ENCODE results near the gene SUSD6. TPM values are rescaled to one million over a fixed set of nuclear protein-coding genes. Genes with fewer than 3 reads are reported as not detected.

The SUSD6 gene
- total RNA-seq, 3 donors from 2014 or later (not counting 1 experiment from before 2014, with no cell fraction given), result 119 to 144 (median 140) TPM

DNA sequence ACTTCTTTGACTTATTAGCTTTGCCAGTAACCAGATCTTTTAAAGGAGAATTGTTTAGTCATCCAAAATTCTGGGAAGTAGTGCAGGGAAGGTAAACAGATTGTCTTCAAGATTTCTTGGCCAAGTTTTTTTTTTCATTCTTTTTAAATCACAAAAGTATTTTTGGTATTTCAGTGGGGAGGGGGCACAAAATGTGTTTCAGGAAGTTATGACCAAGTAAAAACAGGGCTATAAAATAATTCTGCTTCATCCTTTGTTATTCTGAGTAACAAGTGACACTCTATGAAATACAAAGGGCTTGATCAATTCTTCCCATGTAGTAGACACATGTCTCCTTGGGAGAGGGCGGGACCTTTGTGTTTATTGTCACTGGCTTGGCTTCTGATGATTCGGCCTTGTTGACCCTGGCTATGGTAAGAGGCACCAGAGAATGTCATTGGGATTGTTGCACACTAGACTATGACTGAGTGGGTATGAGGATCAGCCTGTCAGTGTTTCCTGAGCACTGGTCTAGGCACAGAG, 55.4 kb downstream of the SUSD6 start:
- H3K27ac Mint-ChIP-seq, result peak overlapping the region; percentile 59 to 87

DNA sequence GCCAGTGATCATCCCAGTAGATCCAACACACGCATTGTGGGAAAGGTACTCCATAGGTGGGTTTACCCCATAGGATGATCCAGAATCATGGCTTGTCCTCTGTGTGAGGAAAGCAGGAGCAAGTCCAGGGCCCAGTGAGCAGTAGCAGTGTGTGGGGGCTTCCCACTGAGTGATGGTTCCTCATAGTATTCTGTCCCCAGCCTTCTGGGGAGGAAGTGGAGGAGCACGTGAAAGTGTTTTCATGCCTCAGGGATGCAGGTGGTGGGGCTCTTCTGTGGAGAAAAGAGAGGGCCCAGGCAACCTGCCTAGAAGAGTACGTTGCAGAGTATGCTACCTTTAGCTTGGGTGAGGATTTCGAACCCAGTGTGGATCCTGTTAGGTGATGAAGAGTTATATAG, 56.5 kb downstream of the SUSD6 start:
- no peak overlapping the region for H3K4me3 ChIP-seq (ENCODE audit: low read length)
- H3K27me3 ChIP-seq (ENCODE audit: control insufficient read depth, insufficient read depth, low read length), result no peaks in the 10 kb centered on the region
- TF ChIP-seq, protein P1, sequence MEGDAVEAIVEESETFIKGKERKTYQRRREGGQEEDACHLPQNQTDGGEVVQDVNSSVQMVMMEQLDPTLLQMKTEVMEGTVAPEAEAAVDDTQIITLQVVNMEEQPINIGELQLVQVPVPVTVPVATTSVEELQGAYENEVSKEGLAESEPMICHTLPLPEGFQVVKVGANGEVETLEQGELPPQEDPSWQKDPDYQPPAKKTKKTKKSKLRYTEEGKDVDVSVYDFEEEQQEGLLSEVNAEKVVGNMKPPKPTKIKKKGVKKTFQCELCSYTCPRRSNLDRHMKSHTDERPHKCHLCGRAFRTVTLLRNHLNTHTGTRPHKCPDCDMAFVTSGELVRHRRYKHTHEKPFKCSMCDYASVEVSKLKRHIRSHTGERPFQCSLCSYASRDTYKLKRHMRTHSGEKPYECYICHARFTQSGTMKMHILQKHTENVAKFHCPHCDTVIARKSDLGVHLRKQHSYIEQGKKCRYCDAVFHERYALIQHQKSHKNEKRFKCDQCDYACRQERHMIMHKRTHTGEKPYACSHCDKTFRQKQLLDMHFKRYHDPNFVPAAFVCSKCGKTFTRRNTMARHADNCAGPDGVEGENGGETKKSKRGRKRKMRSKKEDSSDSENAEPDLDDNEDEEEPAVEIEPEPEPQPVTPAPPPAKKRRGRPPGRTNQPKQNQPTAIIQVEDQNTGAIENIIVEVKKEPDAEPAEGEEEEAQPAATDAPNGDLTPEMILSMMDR (IDR thresholded peaks at IDR 0.05), result no peak
- no peaks in the 10 kb centered on the region for H3K9me3 ChIP-seq (ENCODE audit: control insufficient read depth, insufficient read depth, low read length)
- H3K27me3 Mint-ChIP-seq (ENCODE audit: low read depth in 2 of 2), result no peaks in the 10 kb centered on the region
- ATAC-seq (peak in 1 of 3 donors; percentile 44), DNase-seq (no peak)
- H3K4me1 Mint-ChIP-seq, result peaks cover 93% of the 10 kb centered on the region in 2 donors
- no peak overlapping the region for H3K27ac ChIP-seq (ENCODE audit: low read length)
- WGBS (ENCODE audit: insufficient coverage), result 54% methylated on average over 4 of the region's 4 CpGs
- peaks cover 5% of the 10 kb centered on the region for H3K36me3 ChIP-seq (ENCODE audit: control insufficient read depth, insufficient read depth, low read length)
- no peaks in the 10 kb centered on the region for H3K36me3 Mint-ChIP-seq
- intact Hi-C loops (cut with micrococcal nuclease), result loop anchor here (5.0 kb wide), 1 partner anchor 41 kb away; no protein-coding TSS in a partner anchor
- H3K9me3 Mint-ChIP-seq, result no peaks in the 10 kb centered on the region
- peaks cover 44% of the 10 kb centered on the region for H3K4me1 ChIP-seq (ENCODE audit: control insufficient read depth, insufficient read depth, low read length)
- H3K4me3 Mint-ChIP-seq, result no peak overlapping the region
- H3K27ac Mint-ChIP-seq, result peak overlapping the region in 1 of 2 donors; percentile 55

More for the DNA sequence above, 55.4 kb downstream of the SUSD6 start:
- TF ChIP-seq, protein P1 (IDR thresholded peaks at IDR 0.05), result no peak
- H3K4me3 Mint-ChIP-seq, result no peak overlapping the region
- Histone ChIP-seq H3K9me3 (ENCODE audit: control insufficient read depth, insufficient read depth, low read length) (no peaks in the 10 kb centered on the region), H3K4me3 (ENCODE audit: low read length) (no peak overlapping the region), H3K4me1 (ENCODE audit: control insufficient read depth, insufficient read depth, low read length) (peaks cover 36% of the 10 kb centered on the region), H3K27ac (ENCODE audit: low read length) (no peak overlapping the region), H3K27me3 (ENCODE audit: control insufficient read depth, insufficient read depth, low read length) (no peaks in the 10 kb centered on the region), H3K36me3 (ENCODE audit: control insufficient read depth, insufficient read depth, low read length) (peaks cover 8% of the 10 kb centered on the region)
- no peaks in the 10 kb centered on the region for H3K36me3 Mint-ChIP-seq
- intact Hi-C loops (cut with micrococcal nuclease), result loop anchor here (5.0 kb wide), 1 partner anchor 39 kb away; no protein-coding TSS in a partner anchor
- ATAC-seq (no peak), DNase-seq (no peak)
- peaks cover 93% of the 10 kb centered on the region in 2 donors for H3K4me1 Mint-ChIP-seq
- no peaks in the 10 kb centered on the region for H3K27me3 Mint-ChIP-seq (ENCODE audit: low read depth in 2 of 2)
- 90% methylated on average over 2 of the region's 2 CpGs for WGBS (ENCODE audit: insufficient coverage)
- no peaks in the 10 kb centered on the region for H3K9me3 Mint-ChIP-seq

DNA sequence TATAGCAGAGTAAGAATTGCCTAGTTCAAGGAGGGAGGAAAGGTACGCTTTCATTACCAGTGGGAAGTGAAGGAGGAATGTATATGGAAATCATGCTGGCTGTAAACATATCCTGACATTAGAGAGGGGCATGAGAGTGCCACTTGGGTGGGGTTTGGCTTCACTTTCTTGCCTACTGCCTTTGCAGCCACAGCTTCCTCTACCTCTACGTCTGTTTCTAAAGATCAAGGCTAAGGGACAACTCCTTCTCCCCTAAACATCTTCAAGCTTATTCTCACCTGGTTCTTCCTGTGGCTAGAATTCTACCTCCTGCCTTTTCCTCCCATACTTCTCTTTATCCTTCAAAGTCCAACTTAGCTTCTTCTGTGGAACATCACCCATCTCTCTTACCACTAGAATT, 58.0 kb downstream of the SUSD6 start:
- H3K9me3 Mint-ChIP-seq, result no peaks in the 10 kb centered on the region

More for the DNA sequence above, 58.0 kb downstream of the SUSD6 start:
- DNase-seq (peak in 1 of 2 donors; percentile 25), ATAC-seq (no peak)
- no peaks in the 10 kb centered on the region for H3K27me3 Mint-ChIP-seq (ENCODE audit: low read depth in 2 of 2)
- intact Hi-C loops (cut with micrococcal nuclease), result loop anchor here (5.0 kb wide), 1 partner anchor 42 kb away; no protein-coding TSS in a partner anchor
- TF ChIP-seq, protein P1 (IDR thresholded peaks at IDR 0.05), result no peak
- Histone ChIP-seq H3K4me1 (ENCODE audit: control insufficient read depth, insufficient read depth, low read length) (peaks cover 53% of the 10 kb centered on the region), H3K9me3 (ENCODE audit: control insufficient read depth, insufficient read depth, low read length) (no peaks in the 10 kb centered on the region), H3K27ac (ENCODE audit: low read length) (no peak overlapping the region), H3K4me3 (ENCODE audit: low read length) (no peak overlapping the region), H3K27me3 (ENCODE audit: control insufficient read depth, insufficient read depth, low read length) (no peaks in the 10 kb centered on the region), H3K36me3 (ENCODE audit: control insufficient read depth, insufficient read depth, low read length) (peaks cover 1% of the 10 kb centered on the region)
- no peaks in the 10 kb centered on the region for H3K36me3 Mint-ChIP-seq
- 52% methylated on average over 2 of the region's 2 CpGs for WGBS (ENCODE audit: insufficient coverage)
- peak overlapping the region; percentile 2 to 88 for H3K27ac Mint-ChIP-seq
- peaks cover 93% of the 10 kb centered on the region in 2 donors for H3K4me1 Mint-ChIP-seq
- H3K4me3 Mint-ChIP-seq, result no peak overlapping the region
